Lung (tissue), 12 donors: ENCODE results near the gene ETS2. TPM values are rescaled to one million over a fixed set of nuclear protein-coding genes. Genes with fewer than 3 reads are reported as not detected.
A peak's percentile ranks its signal among the peaks of the same experiment; 100 is the strongest.

Experiments
- ATAC-seq: fragments of 200-7000 bp; cut with Tn5 transposase; one replicate; pipeline ENCODE4 v1.9.1; 2020; ENCODE audit warnings: moderate number of reproducible peaks; ENCODE audit not compliant: insufficient read depth, low FRiP score
- DNase-seq, 3 donors: peaks; one replicate each; pipeline ENCODE4 v3.0.0-alpha.2; 2013 to 2017
- H3K27ac ChIP-seq, 2 donors: one replicate each; pipeline ENCODE4 v1.5.1; 2013; ENCODE audit warnings: mild to moderate bottlenecking in 2 of 2, moderate library complexity in 2 of 2, control low read depth in 1 of 2, inconsistent platforms in 1 of 2, low read depth in 1 of 2, low read length in 1 of 2
- H3K27me3 ChIP-seq, 3 donors: one replicate each; pipeline ENCODE4 v1.5.1; 2013; ENCODE audit warnings: low read length in 2 of 3; ENCODE audit not compliant: control insufficient read depth in 3 of 3, insufficient read depth in 3 of 3
- H3K36me3 ChIP-seq, 4 donors: one replicate each; pipeline ENCODE4 v1.5.1; 2013; ENCODE audit warnings: low read length in 4 of 4, mild to moderate bottlenecking in 1 of 4, moderate library complexity in 1 of 4; ENCODE audit not compliant: control insufficient read depth in 4 of 4, insufficient read depth in 4 of 4
- H3K4me1 ChIP-seq, 5 donors: one replicate each; pipeline ENCODE4 v1.5.1; 2013; ENCODE audit warnings: low read length in 5 of 5, mild to moderate bottlenecking in 2 of 5, moderate library complexity in 1 of 5; ENCODE audit not compliant: control insufficient read depth in 5 of 5, insufficient read depth in 5 of 5
- H3K4me3 ChIP-seq: one replicate; pipeline ENCODE4 v1.5.1; 2013; ENCODE audit warnings: mild to moderate bottlenecking, control low read depth, moderate library complexity
- H3K9ac ChIP-seq, 2 donors: one replicate each; pipeline ENCODE4 v1.5.1; 2013; ENCODE audit warnings: low read length in 2 of 2, control low read depth in 1 of 2; ENCODE audit not compliant: insufficient read depth in 1 of 2
- H3K9me3 ChIP-seq, 4 donors: one replicate each; pipeline ENCODE4 v1.5.1; 2013; ENCODE audit warnings: low read length in 3 of 4, mild to moderate bottlenecking in 1 of 4, moderate library complexity in 1 of 4; ENCODE audit not compliant: control insufficient read depth in 4 of 4, insufficient read depth in 3 of 4
- CTCF ChIP-seq: IDR thresholded peaks from 2 replicates; pipeline ENCODE4 v1.5.1; 2012; ENCODE audit warnings: mild to moderate bottlenecking; ENCODE audit errors: control extremely low read depth, extremely low read depth
- WGBS, 2 donors: extraction: QIAGEN DNeasy Blood & Tissue Kit; methylation state at CpG; one replicate each; pipeline ENCODE4 v1.1.7; 2013; 5-methylcytosine and 5-hydroxymethylcytosine counted together
- polyA plus RNA-seq, 2 donors: library from polyadenylated mRNA; stranded (reverse); fragments of 200-250 nt; gene quantifications; one replicate each; pipeline ENCODE4 v1.2.1, GENCODE V29; 2013
- total RNA-seq, 2 donors: library from RNA; depleted of rRNA in 1 of 2; stranded (reverse); fragments of >200 nt in 1 of 2; gene quantifications; one replicate each; pipeline ENCODE4 v1.2.1, GENCODE V29; 2014 to 2021
- donor health status: control.
- donor health status: control.
- donor health status: Bipolar disorder and iron deficiency.
- donor health status: healthy.
- donor health status: DM: yes; HTN: yes; CAD: no.

The ETS2 gene
- total and polyA plus RNA-seq, 4 donors, result 64.7 to 186 (median 158) TPM

- WGBS, 2 donors, result 69 to 71% methylated on average over 6 of the region's 6 CpGs
- no peak for TF ChIP-seq CTCF
- H3K4me3 ChIP-seq, result no peak overlapping the region
- no peak overlapping the region for H3K27ac ChIP-seq
- no peak for DNase-seq
- no peaks in the 10 kb centered on the region for H3K36me3 ChIP-seq
- peaks cover 0 to 7% (median 2%) of the 10 kb centered on the region in 4 donors for H3K9me3 ChIP-seq
- H3K27me3 ChIP-seq, result no peaks in the 10 kb centered on the region
- H3K4me1 ChIP-seq, result peaks cover 0 to 18% (median 0%) of the 10 kb centered on the region in 5 donors
- H3K9ac ChIP-seq, result no peak overlapping the region
- no peak for ATAC-seq
These were observed 18.7 kb upstream of the ETS2 start for GRCh38 chr21:38787016-38787415.

- ATAC-seq, result peak; percentile 81
- WGBS, 2 donors, result 75 to 86% methylated on average over 19 of the region's 19 CpGs
- no peak overlapping the region for H3K9ac ChIP-seq
These were observed 18.1 kb upstream of the ETS2 start for GRCh38 chr21:38787461-38788274.

GRCh38 chr21:38788275-38788905 is 17.3 kb upstream of the ETS2 start:
- DNase-seq (no peak), ATAC-seq (no peak)
- WGBS, 2 donors, result 77 to 90% methylated on average over 4 of the region's 4 CpGs
- Histone ChIP-seq H3K36me3 (no peaks in the 10 kb centered on the region), H3K4me1 (peaks cover 0 to 18% (median 0%) of the 10 kb centered on the region in 5 donors), H3K9me3 (no peaks in the 10 kb centered on the region), H3K9ac (no peak overlapping the region), H3K4me3 (no peak overlapping the region), H3K27ac (no peak overlapping the region), H3K27me3 (no peaks in the 10 kb centered on the region)
- no peak for TF ChIP-seq CTCF

More at GRCh38 chr21:38787461-38788274, 18.1 kb upstream of the ETS2 start:
- DNase-seq, result no peak
- no peak for TF ChIP-seq CTCF
- Histone ChIP-seq H3K27me3 (no peaks in the 10 kb centered on the region), H3K4me3 (no peak overlapping the region), H3K4me1 (peaks cover 0 to 18% (median 0%) of the 10 kb centered on the region in 5 donors), H3K36me3 (no peaks in the 10 kb centered on the region), H3K27ac (no peak overlapping the region), H3K9me3 (peaks cover 0 to 4% (median 1%) of the 10 kb centered on the region in 4 donors)
